Astrocyte (in vitro differentiated cells and primary cell): ENCODE measurements around the gene SPRY1. TPM values are rescaled to one million over a fixed set of nuclear protein-coding genes. Genes with fewer than 3 reads are reported as not detected.

Experiments
- DNase-seq: peaks from one replicate; pipeline ENCODE4 v3.0.0-alpha.2; 2010; ENCODE audit warnings: low read depth
- FAIRE-seq: peaks from 2 replicates; lab custom pipeline; 2011; peaks lifted over from hg19 to GRCh38; lab: Jason Lieb, UNC
- H2AFZ ChIP-seq: 2 replicates; pipeline ENCODE4 v1.6.0; 2012; ENCODE audit warnings: low read depth, low read length, inconsistent platforms
- H3K27ac ChIP-seq: 2 replicates; pipeline ENCODE4 v1.5.1; 2011; ENCODE audit warnings: low read depth, low read length, inconsistent platforms
- H3K27me3 ChIP-seq: 2 replicates; pipeline ENCODE4 v1.6.0; 2011; ENCODE audit warnings: low read length, inconsistent platforms; ENCODE audit not compliant: insufficient read depth
- H3K36me3 ChIP-seq: 2 replicates; pipeline ENCODE4 v1.5.1; 2011; ENCODE audit warnings: low read length, inconsistent platforms; ENCODE audit not compliant: insufficient read depth
- H3K4me1 ChIP-seq: 2 replicates; pipeline ENCODE4 v1.5.1; 2011; ENCODE audit warnings: low read length, inconsistent platforms; ENCODE audit not compliant: insufficient read depth
- H3K4me2 ChIP-seq: 2 replicates; pipeline ENCODE4 v1.6.0; 2012; ENCODE audit warnings: low read length, inconsistent platforms
- H3K4me3 ChIP-seq: 2 replicates; pipeline ENCODE4 v1.5.1; 2011; ENCODE audit warnings: low read depth, mild to moderate bottlenecking, low read length, inconsistent platforms; ENCODE audit not compliant: insufficient read depth
- H3K79me2 ChIP-seq: 2 replicates; pipeline ENCODE4 v1.6.0; 2012; ENCODE audit warnings: mild to moderate bottlenecking, low read length, inconsistent platforms; ENCODE audit not compliant: insufficient read depth
- H3K9ac ChIP-seq: 2 replicates; pipeline ENCODE4 v1.6.0; 2012; ENCODE audit warnings: mild to moderate bottlenecking, low read length, inconsistent platforms
- H3K9me3 ChIP-seq: 2 replicates; pipeline ENCODE4 v1.5.1; 2012; ENCODE audit warnings: low read depth, mild to moderate bottlenecking, low read length, inconsistent platforms; ENCODE audit not compliant: insufficient read depth
- H4K20me1 ChIP-seq: 2 replicates; pipeline ENCODE4 v1.6.0; 2012; ENCODE audit warnings: low read length, inconsistent platforms; ENCODE audit not compliant: insufficient read depth
- H3K27ac Mint-ChIP-seq: one replicate; pipeline ENCODE4 v1.8.0; 2021; ENCODE audit warnings: mild to moderate bottlenecking, mixed read lengths; ENCODE audit not compliant: unreplicated experiment
- H3K27me3 Mint-ChIP-seq: one replicate; pipeline ENCODE4 v1.8.0; 2021; ENCODE audit warnings: low read depth, mixed read lengths; ENCODE audit not compliant: unreplicated experiment
- H3K36me3 Mint-ChIP-seq: one replicate; pipeline ENCODE4 v1.8.0; 2021; ENCODE audit warnings: low read depth, mixed read lengths; ENCODE audit not compliant: unreplicated experiment
- H3K4me1 Mint-ChIP-seq: one replicate; pipeline ENCODE4 v1.8.0; 2021; ENCODE audit warnings: low read depth, mixed read lengths; ENCODE audit not compliant: unreplicated experiment
- H3K4me3 Mint-ChIP-seq: one replicate; pipeline ENCODE4 v1.8.0; 2021; ENCODE audit warnings: mild to moderate bottlenecking, moderate library complexity, mixed read lengths; ENCODE audit not compliant: unreplicated experiment
- H3K9me3 Mint-ChIP-seq: one replicate; pipeline ENCODE4 v1.8.0; 2021; ENCODE audit warnings: mild to moderate bottlenecking, mixed read lengths; ENCODE audit not compliant: unreplicated experiment
- EZH2 ChIP-seq: IDR thresholded peaks from 2 replicates; pipeline ENCODE4 v1.6.1; 2012; ENCODE audit warnings: mild to moderate bottlenecking, low read length, inconsistent platforms; ENCODE audit not compliant: insufficient read depth
- total RNA-seq: library from RNA; stranded (reverse); gene quantifications from 2 replicates; pipeline ENCODE4 v1.2.1, GENCODE V29; 2021
- TF ChIP-seq, protein P1 (sequence below): IDR thresholded peaks from 2 replicates; pipeline ENCODE4 v1.5.1; 2011; ENCODE audit warnings: low read depth, mild to moderate bottlenecking, inconsistent platforms, low read length, moderate library complexity; ENCODE audit not compliant: insufficient read depth

Gene SPRY1
- total RNA-seq, 1 donor from 2014 or later, result 51.6 TPM

DNA sequence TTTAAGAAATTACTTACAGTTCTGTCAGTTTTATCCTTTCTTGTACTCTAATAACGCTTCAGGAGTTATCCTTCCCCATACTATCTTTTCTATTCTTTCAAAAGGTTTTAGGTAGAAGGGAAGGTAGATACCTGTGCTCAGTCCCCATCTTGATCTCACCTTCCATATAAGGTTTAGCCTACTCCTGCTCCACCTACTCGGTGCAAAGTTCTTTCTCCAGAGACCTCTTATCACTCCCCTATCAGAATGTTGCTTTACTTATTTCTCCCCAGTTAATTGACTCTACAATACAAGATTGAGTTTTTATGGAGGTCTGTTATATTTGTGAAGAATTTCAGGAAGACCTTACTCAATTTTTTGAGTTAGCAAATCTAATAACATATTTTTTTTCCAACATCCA, 33.9 kb downstream of the SPRY1 start:
- H3K4me1 ChIP-seq, result no peaks in the 10 kb centered on the region
- DNase-seq (no peak), FAIRE-seq (no peak)
- no peak overlapping the region for H2AFZ ChIP-seq
- no peak overlapping the region for H3K9ac ChIP-seq
- no peak overlapping the region for H3K4me3 Mint-ChIP-seq
- H3K27ac ChIP-seq, result no peak overlapping the region
- H4K20me1 ChIP-seq, result no peaks in the 10 kb centered on the region
- TF ChIP-seq EZH2, result no peak
- TF ChIP-seq, protein P1, sequence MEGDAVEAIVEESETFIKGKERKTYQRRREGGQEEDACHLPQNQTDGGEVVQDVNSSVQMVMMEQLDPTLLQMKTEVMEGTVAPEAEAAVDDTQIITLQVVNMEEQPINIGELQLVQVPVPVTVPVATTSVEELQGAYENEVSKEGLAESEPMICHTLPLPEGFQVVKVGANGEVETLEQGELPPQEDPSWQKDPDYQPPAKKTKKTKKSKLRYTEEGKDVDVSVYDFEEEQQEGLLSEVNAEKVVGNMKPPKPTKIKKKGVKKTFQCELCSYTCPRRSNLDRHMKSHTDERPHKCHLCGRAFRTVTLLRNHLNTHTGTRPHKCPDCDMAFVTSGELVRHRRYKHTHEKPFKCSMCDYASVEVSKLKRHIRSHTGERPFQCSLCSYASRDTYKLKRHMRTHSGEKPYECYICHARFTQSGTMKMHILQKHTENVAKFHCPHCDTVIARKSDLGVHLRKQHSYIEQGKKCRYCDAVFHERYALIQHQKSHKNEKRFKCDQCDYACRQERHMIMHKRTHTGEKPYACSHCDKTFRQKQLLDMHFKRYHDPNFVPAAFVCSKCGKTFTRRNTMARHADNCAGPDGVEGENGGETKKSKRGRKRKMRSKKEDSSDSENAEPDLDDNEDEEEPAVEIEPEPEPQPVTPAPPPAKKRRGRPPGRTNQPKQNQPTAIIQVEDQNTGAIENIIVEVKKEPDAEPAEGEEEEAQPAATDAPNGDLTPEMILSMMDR, result no peak
- H3K4me2 ChIP-seq, result no peak overlapping the region
- H3K27me3 Mint-ChIP-seq, result no peaks in the 10 kb centered on the region
- no peak overlapping the region for H3K27ac Mint-ChIP-seq
- no peaks in the 10 kb centered on the region for H3K36me3 Mint-ChIP-seq
- H3K36me3 ChIP-seq, result no peaks in the 10 kb centered on the region
- H3K4me3 ChIP-seq, result no peak overlapping the region
- H3K79me2 ChIP-seq, result no peaks in the 10 kb centered on the region
- no peaks in the 10 kb centered on the region for H3K4me1 Mint-ChIP-seq
- H3K9me3 ChIP-seq, result no peaks in the 10 kb centered on the region
- no peaks in the 10 kb centered on the region for H3K27me3 ChIP-seq
- H3K9me3 Mint-ChIP-seq, result peaks cover 17% of the 10 kb centered on the region

DNA sequence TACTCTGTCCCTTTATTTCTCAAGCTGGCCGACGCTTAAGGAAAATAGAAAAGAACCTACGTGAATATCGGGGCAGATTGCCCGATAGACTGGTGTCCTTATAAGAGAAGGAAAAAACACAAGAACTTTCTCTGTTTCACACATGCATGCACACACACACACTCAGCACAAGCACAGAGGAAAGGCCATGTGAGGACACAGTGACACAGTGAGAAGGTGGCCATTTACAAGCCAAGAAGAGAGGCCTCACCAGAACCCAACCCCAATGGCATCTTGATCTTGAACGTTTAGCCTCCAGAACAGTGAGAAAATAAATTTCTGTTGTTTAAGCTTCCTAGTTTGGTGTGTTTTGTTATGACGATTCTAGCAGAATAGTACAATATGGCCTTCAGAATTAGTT, 37.0 kb downstream of the SPRY1 start:
- no peak for FAIRE-seq
- H3K79me2 ChIP-seq, result no peaks in the 10 kb centered on the region
- no peaks in the 10 kb centered on the region for H3K36me3 Mint-ChIP-seq

DNA sequence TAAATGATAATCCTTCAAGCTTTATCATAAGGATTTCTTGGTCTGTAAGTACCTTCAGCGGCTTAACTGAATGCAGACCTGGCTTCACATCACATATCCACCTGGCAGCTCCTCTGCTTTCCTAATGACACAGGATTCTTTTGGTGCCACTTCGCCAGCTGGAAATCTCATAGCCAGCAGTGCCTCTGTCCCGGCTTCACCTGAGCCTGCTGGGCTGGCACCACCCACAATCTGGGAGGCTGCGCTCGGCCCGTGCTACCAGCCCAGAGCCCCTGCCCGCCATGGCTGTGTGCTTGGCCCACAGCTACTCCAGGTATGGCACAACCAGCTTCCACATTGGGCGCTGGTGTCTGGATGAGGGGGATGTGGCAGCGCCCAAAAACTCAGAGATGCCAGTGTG, 37.4 kb downstream of the SPRY1 start:
- Mint-ChIP-seq H3K4me1 (no peaks in the 10 kb centered on the region), H3K4me3 (no peak overlapping the region), H3K36me3 (no peaks in the 10 kb centered on the region), H3K27ac (no peak overlapping the region), H3K27me3 (no peaks in the 10 kb centered on the region), H3K9me3 (peaks cover 12% of the 10 kb centered on the region)
- Histone ChIP-seq H3K36me3 (no peaks in the 10 kb centered on the region), H3K9ac (no peak overlapping the region), H3K79me2 (no peaks in the 10 kb centered on the region), H3K27ac (no peak overlapping the region), H4K20me1 (no peaks in the 10 kb centered on the region), H3K27me3 (no peaks in the 10 kb centered on the region), H3K4me1 (no peaks in the 10 kb centered on the region), H3K4me2 (no peak overlapping the region), H3K4me3 (no peak overlapping the region), H2AFZ (no peak overlapping the region), H3K9me3 (peaks cover 6% of the 10 kb centered on the region)
- TF ChIP-seq, protein P1, result no peak
- no peak for TF ChIP-seq EZH2
- DNase-seq (no peak), FAIRE-seq (no peak)

More for the DNA sequence above, 37.0 kb downstream of the SPRY1 start:
- no peak overlapping the region for H3K4me2 ChIP-seq
- no peaks in the 10 kb centered on the region for H3K36me3 ChIP-seq
- Mint-ChIP-seq H3K27me3 (no peaks in the 10 kb centered on the region), H3K27ac (no peak overlapping the region), H3K4me3 (no peak overlapping the region), H3K4me1 (no peaks in the 10 kb centered on the region), H3K9me3 (peaks cover 12% of the 10 kb centered on the region)
- peaks cover 6% of the 10 kb centered on the region for H3K9me3 ChIP-seq
- H3K27ac ChIP-seq, result no peak overlapping the region
- H3K27me3 ChIP-seq, result no peaks in the 10 kb centered on the region
- TF ChIP-seq, protein P1, result no peak
- no peak for TF ChIP-seq EZH2
- no peaks in the 10 kb centered on the region for H4K20me1 ChIP-seq
- no peak for DNase-seq
- no peak overlapping the region for H3K4me3 ChIP-seq
- H2AFZ ChIP-seq, result no peak overlapping the region
- no peaks in the 10 kb centered on the region for H3K4me1 ChIP-seq
- H3K9ac ChIP-seq, result no peak overlapping the region
